ENCODE measurements around the gene TSPAN18.

TSPAN18 gene

DNA sequence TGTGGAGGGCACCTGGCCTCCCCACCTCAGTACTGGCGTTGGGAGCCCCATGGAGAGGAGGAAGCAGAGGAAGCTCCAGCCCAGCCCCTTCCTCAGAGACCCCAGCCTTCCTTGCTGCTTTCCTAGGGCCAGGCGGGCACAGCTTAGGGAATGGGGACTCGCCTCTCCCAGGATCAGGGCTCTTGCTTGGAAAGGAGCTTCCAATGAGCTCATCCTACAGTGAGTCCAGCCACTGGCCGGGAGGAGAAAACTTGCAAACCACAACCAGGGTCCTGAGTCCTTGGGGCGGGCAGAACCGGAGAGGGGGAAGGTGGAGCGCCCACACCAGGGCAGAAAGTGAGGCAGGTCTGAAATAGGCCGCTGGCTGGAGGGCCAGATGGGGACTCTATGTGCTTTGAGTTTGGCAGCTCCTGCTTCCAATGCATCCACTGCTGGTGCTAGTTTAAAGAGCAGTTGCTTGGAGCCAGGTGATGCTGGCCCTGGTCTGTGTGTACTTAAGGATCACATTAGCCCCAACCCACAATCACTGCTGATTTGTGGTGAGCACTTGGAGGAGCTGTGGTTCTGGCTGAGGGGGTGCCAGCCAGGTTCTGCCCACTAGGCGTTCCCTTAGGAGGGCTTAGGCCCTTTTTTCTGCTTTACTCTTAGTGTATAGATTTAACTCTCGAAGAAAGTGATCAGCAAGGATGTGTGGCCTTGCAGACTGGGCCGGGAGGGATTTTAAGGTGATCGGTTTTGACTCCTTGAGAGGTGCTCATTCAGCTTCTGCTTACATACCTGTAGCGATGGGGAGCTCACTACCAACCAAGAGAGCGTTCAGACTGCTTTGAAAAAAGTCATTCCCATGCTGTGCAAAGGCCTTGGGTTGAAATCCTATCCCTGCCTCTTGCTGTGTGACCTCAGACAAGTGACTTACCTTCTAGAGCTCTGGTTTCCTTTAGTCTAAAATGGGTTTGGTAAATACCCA is 142.0 kb downstream of the TSPAN18 start:
- no peak for DNase-seq (ENCODE audit: low spot score)

DNA sequence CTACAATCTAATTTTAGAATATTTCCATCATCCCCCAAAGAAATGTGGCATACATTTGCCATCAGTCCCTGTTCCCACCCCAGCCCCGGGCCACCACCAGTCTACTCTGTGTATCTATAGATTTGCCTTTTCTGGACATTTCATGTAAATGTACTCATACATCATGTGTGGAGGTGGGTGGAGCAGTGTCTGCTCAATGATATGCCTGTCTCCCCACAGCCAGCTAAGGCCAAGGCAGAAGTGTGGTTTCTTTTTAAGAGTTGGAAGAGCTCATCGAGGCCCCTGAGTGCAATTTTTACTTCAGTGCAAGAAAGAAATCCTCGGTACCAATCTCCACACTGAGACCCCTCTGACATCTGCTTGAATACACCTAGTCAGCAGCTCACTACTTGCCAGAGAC is 143.4 kb downstream of the TSPAN18 start:
- peak; percentile 22 for DNase-seq (ENCODE audit: low spot score)

DNA sequence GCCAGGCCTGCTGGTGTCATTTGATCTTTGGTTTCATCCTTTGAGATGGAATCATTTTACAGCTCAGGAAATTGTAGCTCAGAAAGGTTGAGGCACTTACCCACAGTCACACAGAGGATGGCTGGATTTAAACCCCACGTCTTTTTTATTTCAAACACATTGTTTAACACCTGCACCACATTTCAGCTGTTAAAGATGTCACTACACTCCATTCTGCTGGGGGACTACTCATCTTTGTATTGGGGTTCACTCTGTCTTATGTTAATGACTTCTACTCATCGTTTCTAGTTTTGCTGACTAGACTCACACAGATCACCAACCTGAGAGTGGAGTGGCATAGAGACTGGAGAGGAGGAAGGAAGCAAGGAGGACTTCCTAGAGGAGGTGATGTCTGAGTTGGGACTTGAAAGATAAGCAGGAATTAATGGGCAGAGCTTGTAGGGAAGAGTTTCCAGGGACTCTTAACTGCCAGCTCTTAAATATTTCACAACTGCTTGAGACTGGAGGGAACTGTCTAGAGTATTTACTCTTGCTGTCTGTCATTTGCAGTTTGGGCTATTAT is 143.9 kb downstream of the TSPAN18 start:
- no peak for DNase-seq (ENCODE audit: low spot score)

DNA sequence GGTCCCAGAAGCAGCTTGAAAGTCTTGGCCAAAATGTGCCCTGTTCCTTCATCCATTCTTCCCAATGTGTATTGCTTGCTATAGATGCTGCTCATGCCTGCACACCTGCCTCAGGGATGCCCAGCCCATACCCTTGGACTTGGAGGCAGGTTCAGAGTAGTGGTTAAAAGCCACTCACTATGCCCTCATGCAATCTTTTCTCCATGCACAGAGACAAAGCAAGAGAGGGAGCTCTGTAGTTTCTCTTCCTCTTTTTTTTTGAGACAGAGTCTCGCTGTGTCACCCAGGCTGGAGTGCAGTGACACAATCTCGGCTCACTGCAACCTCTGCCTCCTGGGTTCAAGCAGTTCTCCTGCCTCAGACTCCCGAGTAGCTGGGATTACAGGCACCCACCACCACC is 144.9 kb downstream of the TSPAN18 start:
- peak; percentile 71 for DNase-seq (ENCODE audit: low spot score)

DNA sequence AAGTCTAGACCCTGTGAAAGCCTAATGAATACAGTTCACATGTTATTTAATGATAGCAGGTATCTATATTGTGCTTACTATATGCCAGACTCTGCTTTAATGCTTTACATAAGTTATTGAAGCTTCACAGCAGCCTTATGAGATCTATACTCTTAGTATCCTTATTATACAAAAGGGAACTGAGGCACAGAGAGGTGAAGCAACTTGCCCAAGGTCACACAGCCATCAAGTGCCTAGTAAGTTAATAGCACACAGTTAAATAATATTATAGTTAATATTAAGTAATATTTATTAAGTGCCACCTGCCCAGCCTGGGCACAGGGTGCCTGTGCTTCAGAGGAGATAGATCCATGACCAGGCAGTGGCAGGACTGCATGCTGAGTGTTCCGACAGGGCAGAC is 145.8 kb downstream of the TSPAN18 start:
- DNase-seq (ENCODE audit: low spot score) = no peak

DNA sequence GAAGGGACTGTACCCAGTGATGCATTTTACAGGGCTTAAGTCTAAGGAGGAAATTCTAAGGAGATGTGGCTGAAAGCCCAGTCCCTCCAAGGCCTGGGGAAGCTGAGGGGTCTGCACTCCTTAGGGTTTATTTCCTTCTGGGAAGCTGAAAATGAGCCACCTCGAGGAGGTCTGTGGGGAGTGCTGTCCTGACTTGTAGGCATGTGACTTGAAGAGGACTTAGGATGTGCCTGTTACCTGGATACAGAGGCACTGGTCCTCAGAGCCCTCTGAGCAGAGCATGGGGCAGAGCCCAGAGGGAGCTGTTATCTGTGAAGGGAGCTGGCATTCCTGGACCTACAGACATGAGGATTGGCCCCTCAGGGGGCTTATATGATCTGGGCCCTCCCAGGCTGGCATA is 146.8 kb downstream of the TSPAN18 start:
- no peak for DNase-seq (ENCODE audit: low spot score)

DNA sequence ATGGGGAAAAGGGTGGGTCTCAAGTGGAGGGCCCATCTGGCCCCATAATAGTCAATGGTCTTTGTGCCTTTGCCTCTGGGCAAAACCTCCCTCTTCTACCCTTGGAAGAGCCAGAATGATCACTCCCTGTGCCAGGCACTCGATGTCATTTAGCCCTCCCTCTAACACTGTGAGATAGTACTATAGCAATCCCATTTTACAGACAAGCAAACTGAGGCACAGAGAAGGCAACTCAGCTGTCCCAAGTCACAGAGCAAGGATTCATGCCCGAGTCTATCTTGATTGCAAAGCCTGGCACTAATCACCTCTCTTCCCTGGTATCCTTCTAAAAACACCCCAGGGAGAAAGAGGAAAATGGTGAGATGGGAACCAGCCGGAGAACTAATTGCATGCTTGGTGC is 147.5 kb downstream of the TSPAN18 start:
- no peak for DNase-seq (ENCODE audit: low spot score)

DNA sequence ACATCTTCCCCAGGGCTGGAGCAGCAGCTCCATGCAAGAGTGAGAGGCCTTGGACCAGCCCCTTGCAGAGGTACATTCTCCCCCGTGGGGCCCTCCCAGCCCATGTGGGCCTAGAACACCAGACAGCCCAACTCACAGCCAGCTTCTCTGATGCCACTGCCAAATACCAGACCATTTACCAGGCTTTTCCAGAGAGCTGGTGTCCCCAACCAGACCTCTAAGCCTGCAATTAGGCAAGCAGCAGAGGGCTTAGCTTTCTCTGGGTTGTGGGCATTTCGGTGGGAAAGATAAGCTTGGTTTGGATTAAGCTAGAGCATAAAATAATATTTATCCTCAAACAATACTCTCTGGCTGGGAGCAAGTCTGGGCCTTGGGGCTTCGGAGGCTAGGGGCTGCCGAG is 148.3 kb downstream of the TSPAN18 start:
- no peak for DNase-seq (ENCODE audit: low spot score)

DNA sequence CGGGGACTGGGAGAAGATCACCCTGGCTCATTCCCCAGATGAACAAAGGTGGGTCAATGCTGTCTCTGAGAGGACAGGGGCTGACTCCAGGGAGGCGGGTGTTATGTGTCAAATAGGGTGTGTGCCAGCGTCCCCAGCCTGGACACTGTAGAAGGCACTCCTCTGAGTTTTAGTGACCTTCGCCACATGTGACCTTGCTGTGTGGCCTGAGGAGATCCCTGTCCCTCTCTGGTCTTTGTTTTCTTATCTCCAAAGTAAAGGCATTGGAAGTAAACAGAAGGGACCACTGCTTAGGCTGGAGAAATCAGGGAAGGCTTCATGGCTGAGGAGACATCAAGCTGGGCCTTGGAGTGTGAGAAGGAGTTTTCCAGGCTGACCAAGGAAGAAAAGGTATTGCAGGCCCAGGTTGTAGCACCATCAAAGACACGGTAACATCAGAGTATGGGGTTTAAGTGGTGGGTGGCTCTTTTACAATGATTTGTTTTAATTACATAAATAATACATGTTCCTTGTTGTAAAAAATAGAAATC is 149.5 kb downstream of the TSPAN18 start:
- DNase-seq (ENCODE audit: low spot score) = no peak

DNA sequence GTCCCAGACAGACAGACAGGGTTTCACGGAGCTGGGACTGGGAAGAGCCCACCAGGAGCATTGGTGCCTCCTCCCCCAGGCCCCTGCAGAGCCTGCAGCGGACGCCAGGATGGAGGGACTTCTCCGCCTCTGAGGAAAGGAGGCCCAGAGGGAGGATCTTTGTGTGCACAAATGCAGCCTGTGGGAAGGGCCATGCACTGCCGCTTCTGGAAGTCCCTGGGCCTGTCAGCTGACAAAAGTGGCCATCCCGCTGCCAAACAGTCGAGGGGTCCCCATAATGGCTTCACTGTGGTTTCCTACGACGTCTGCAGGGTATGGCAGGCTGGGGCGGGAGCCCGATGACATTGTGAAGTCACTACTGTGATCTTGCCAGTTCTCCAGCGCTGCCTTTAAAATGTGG is 150.1 kb downstream of the TSPAN18 start:
- DNase-seq (ENCODE audit: low spot score) = no peak

DNA sequence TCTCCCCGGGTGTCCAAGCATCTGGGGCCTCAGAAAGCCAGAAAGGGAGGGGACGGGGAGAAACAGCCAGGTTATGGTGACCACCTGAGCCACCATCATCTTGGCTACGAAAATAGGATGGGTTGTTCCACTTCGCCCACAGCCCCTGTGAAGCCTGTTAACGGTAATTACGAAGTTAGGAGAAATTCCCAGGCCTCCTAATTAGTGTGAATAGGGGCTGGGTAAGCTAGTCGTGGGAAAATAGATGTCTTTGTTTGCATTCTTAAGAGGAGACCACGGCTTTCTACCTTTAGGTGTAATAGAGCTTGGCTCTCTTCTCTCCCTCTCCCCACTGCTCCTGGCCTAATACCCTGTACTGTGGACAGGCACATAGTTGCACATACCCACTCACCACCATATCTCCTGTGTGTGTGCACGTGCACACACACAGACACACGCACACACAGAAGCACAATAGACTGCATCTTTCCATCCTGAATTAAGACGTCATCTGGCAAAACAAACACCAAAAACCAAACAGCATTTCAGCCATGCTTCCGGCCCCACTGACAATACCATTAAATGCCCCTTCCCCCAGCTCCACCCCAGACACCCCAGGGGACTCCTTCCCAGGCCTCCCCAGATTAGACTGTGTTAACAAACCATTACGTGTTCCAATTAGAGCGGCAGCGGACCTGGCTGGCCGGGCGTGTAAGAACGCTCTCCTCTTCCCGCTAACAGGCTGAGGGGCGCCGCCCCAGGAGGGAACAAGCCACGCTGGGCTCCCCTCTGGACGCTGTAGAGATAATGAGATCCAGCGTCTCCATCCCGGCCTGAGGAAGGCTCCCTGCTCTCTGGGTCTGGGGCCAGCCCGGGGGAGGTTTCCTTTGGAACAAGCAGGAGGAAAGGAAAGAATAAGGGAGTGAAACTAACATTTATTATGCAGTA is 151.1 kb downstream of the TSPAN18 start:
- DNase-seq (ENCODE audit: low spot score) = no peak

DNA sequence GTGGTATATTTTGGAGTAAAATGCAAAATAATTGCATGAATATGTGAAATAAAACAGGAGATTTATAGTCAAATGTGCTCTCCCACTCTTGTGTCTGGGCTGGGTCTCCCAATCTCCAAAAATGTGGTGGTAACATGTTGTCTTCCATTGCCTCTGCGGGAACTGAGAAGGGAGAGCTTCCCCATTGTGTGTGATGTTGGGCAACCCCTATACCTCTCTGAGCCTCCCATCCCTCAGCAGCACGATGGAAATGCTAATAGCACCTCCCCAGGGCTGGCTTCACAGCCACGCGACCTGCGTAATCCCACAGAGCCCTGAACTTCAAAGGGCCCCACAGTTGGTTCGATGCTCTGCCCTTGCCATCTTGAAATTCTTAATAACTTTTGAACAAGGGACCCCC is 151.9 kb downstream of the TSPAN18 start:
- DNase-seq (ENCODE audit: low spot score) = no peak

DNA sequence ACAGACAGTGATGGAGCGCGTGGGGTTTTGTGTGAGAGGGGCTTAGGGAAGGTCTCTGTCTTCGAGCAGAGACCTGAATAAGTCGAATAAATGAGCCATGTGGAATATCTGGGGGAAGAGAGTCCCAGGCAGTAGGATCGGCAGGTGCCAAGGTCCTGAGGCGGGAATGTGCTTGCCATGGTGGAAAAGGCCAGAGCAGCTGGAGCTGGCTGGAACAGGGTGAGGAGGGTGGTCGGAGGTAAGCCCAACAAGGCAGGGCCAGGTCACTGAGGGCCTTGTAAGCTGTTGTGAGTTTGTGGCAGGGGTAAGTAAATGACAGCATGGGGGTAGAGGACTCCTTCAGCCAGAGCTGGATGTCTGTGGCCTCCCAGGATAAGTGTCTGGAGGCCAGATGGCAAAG is 152.7 kb downstream of the TSPAN18 start:
- no peak for DNase-seq (ENCODE audit: low spot score)

DNA sequence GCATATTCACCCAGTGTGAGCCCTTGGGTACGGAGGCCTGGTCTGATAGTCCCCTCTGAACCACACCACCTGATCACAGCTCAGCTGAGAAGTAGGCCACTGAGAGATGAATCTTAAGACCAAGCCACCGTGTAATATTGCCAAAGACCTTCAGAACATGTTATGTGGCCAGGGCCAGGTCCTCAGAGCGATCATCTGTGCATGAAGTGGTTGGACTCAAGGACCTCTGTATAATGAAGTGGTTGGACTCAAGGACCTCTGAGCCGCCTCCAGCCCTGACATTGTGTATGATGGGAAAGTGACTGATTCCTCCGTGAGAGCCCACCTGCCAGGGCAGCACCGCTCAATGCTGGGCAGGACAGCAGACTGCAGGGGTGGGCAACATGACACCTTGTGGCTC is 153.7 kb downstream of the TSPAN18 start:
- DNase-seq (ENCODE audit: low spot score) = no peak

DNA sequence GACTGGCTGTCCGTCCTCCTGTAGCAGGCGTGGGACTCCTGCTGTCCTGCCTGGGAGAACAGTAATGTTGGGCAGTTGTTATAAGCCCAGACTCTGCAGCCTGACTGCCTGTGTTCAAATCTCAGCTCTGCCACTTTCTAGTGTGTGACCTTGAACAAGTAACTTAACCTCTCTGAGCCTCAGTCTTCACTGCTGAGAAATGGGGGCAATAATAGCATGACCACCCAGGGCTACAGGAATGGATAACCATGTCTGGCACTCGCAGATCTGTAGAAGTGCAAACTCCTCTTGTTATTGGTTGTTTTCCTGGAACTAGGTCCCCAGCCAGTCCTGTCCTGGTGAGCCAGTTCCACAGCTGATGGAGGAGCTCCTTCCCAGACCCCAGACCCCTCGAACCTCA is 154.2 kb downstream of the TSPAN18 start:
- no peak for DNase-seq (ENCODE audit: low spot score)

DNA sequence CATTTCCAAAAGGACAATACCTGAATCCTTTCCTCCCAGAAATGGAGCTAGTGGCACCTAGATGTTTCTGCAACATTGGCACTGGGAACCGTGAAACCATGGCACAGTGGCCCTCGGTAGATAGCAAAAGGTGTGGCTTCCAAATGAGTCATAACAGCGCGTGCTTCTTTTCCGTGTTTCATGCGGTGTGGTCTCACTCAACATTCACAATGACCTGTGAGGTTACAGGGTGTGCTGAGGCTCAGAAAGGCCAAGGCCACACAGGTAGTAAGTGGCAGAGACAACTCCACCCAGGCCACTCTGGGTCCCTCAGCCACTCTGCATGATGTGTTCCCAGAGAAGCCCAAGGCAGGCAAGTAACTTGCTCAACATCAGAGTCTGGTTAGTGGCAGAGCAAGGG is 156.5 kb downstream of the TSPAN18 start:
- DNase-seq (ENCODE audit: low spot score) = no peak

DNA sequence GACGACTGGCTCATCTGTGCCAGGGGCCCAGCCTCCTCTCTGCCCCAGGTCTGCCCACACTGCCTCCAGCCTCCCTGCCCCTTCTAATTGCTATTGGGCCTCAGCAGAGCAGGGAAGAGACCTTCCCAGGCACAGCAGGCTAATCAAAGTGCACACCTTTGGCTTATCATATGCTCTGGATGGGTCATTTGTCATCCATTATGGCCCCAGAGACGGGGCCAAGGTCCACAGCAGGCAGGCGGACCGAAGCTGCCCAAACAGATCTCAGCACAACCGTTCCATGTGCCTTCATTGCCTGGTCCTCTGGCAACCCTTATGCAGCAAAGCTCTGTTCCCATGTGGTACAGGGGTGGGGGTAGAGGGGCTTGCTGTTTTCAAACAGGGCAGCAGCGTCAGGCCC is 157.3 kb downstream of the TSPAN18 start:
- DNase-seq (ENCODE audit: low spot score) = no peak

DNA sequence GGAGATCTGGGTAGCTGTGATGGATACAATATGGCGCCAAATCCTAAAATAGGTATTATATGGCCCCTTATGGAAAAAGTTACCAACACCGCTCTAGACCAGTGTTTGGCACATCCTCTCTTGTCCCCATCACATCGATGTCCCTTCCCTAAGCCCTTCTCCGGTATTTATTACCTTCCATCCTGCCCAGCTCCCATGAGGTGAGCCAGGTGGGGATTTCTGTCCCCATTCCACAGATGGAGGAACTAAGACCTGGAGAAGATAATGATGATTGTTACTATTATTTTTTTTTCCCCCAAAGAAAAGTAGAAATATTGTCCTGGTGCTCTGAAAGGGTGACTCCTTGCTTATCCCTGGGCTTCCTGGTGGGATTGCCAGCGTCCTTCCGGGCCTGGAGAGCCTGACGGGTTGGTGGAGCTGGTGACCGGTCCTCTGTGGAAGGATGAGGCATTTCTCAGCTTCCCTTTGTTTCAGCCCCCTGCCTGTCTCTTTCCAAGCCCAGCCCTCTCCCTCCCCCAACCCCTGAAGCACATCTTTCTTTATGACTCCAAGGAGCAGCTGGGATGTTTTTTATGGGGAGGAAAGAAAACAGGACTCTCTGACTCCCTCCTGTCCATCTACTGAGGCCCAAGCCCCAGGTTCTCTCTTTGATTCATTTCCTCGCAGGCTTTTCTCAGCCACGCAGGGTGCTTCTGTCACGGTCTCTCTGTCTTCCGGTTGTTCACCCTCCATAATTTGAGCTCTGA is 158.5 kb downstream of the TSPAN18 start:
- no peak for DNase-seq (ENCODE audit: low spot score)

DNA sequence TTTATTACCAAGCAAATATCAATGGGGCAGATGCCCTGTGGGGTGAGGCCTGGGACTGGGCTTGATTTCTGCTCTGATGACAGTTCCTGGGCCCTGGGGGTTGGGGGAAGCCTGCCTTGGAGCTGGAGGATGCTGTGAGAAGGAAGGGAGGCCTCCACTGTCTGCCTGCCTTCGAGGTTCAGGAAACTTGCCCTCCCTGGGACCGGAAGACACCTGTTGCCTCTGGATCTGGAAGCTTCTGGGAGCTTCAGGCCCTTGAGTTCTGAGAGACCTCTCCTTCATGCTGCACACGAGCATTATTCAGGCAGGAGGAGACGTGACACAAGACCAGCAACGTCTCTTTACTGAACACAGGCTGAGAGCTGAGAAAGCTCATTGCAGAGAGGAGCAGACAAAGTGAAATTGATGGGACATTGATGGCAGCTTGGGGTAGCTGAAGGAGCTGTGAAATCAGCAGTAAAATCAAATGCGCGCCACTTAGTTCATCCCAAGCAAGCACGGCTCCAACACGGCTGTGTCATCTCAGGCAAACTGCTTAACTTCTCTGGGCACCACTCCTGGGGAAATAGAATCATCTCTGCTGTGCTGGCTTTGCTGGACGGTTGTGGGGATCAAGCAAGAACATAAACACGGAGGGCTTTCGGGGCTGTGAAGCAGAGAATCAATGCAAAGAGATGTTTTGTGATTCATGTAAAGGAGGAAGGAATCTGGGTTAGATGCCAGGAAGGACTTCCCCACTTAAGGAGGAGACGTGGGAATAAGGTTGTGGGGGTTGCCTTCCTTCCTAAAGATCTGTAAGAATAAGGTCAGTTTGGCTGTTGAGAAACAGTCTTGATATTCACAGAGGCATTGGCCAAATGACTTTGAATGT is 159.4 kb downstream of the TSPAN18 start:
- no peak for DNase-seq (ENCODE audit: low spot score)

DNA sequence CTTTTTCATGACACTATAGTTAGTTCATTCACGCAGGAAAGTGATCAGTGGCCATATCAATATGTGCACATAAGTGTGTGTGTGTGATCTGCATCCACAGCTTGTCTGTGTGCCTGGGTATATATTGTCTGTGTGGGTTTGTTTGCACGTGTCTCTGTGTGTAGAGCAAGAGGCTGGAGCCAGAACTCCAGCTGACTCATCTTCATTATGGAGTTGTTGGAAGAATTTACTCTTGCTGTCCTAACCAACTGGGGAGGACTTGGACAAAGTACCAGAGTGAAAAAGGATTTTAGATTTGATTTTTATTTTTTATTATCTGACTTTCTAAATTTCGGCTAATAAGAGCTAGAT is 160.0 kb downstream of the TSPAN18 start:
- no peak for DNase-seq (ENCODE audit: low spot score)

DNA sequence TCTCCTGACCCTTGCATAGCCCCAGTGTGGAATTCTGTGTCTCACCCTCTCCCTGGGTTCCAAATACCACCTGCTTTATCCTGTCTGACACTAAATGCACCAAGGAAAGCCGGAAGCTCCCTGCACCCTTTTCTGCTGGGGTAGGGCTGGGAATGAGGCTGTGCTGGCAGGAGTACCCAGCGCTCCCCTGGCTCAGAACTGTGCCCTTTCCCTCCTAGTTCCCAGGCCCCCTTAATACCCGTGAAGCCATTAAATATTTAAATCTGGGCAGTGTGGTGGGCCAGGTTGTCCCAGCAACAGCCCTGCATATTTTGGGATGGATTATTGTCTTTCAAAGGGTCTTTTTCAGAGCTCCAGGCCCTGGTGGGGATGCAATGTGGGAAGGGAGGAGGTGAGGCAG is 160.9 kb downstream of the TSPAN18 start:
- no peak for DNase-seq (ENCODE audit: low spot score)
